Lower leg skin (tissue), 4 donors: ENCODE results near the gene KLHL7. TPM values are rescaled to one million over a fixed set of nuclear protein-coding genes. Genes with fewer than 3 reads are reported as not detected.
A peak's percentile ranks its signal among the peaks of the same experiment; 100 is the strongest.
"Not testable (repeated sequence)": the region's sequence is repeated elsewhere in the genome, so short reads cannot be mapped to it uniquely, and the experiment has no call there.

Source experiments
- DNase-seq, 2 donors: peaks; one replicate each; pipeline ENCODE4 v3.0.0-alpha.2; 2019; ENCODE audit warnings: low spot score in 2 of 2
- H3K4me3 ChIP-seq: fragments of 200-600 bp; sonication (generic); 2 replicates; pipeline ENCODE4 v1.5.1; 2017; ENCODE audit warnings: mild to moderate bottlenecking, low read depth; ENCODE audit not compliant: poor library complexity, severe bottlenecking
- CTCF ChIP-seq, 3 donors: fragments of 450-650 bp; IDR thresholded peaks; one replicate each; pipeline ENCODE4 v1.5.1; 2016; ENCODE audit warnings: antibody characterized with exemption in 3 of 3, mild to moderate bottlenecking in 3 of 3, moderate library complexity in 2 of 3
- POLR2A ChIP-seq, 2 donors: fragments of 450-650 bp; IDR thresholded peaks; one replicate each; pipeline ENCODE4 v1.6.1; 2016 to 2017; ENCODE audit warnings: antibody characterized with exemption in 2 of 2, mild to moderate bottlenecking in 1 of 2, moderate library complexity in 1 of 2
- WGBS, 2 donors: methylation state at CpG; one replicate each; pipeline ENCODE4 v1.1.5; 2018; 5-methylcytosine and 5-hydroxymethylcytosine counted together
- intact Hi-C: fragments of 100-400 bp; cut with DNase I; formaldehyde crosslinking; loops from one replicate; pipeline ENCODE4 v1.15.0; 2023; ENCODE audit warnings: low total_unique reads
- total RNA-seq, 4 donors: library from RNA; depleted of rRNA; stranded (reverse); fragments of >200 nt; gene quantifications; one replicate each; pipeline ENCODE4 v1.1.0, GENCODE V29; 2016

KLHL7 gene
- total RNA-seq, 4 donors from 2014 or later = 32.1 to 37.1 (median 34.4) TPM

GRCh38 chr7:23184291-23184690 is 78.7 kb downstream of the KLHL7 start:
- TF ChIP-seq POLR2A (IDR thresholded peaks at IDR 0.05) = no peak
- intact Hi-C loops = loop anchor here (10.0 kb wide), 1 partner anchor 91 kb away; no protein-coding TSS in a partner anchor
- H3K4me3 ChIP-seq = no peak overlapping the region
- 73 to 87% methylated on average over 1 of the region's 1 CpG for WGBS, 2 donors
- no peak for DNase-seq

GRCh38 chr7:23184709-23185359 is 79.2 kb downstream of the KLHL7 start:
- peak in 1 of 2 donors; percentile 68 for DNase-seq
- no peak overlapping the region for H3K4me3 ChIP-seq
- TF ChIP-seq CTCF (IDR thresholded peaks at IDR 0.05) (no peak), POLR2A (IDR thresholded peaks at IDR 0.05) (no peak)
- intact Hi-C loops = loop anchor here (10.0 kb wide), 1 partner anchor 90 kb away; no protein-coding TSS in a partner anchor
- WGBS, 2 donors = 65 to 69% methylated on average over 4 of the region's 4 CpGs

GRCh38 chr7:23185980-23186379 is 80.4 kb downstream of the KLHL7 start:
- TF ChIP-seq CTCF (IDR thresholded peaks at IDR 0.05) (no peak), POLR2A (IDR thresholded peaks at IDR 0.05) (no peak)

GRCh38 chr7:23191022-23191421 is 85.4 kb downstream of the KLHL7 start:
- no peak for DNase-seq
- TF ChIP-seq POLR2A (IDR thresholded peaks at IDR 0.05) (no peak), CTCF (IDR thresholded peaks at IDR 0.05) (no peak)
- 56 to 65% methylated on average over 2 of the region's 2 CpGs for WGBS, 2 donors
- intact Hi-C loops = no loop called here
- no peak overlapping the region for H3K4me3 ChIP-seq

More at GRCh38 chr7:23185980-23186379, 80.4 kb downstream of the KLHL7 start:
- WGBS, 2 donors = 41 to 43% methylated on average over 1 of the region's 1 CpG
- H3K4me3 ChIP-seq = no peak overlapping the region
- intact Hi-C loops = loop anchor here (10.0 kb wide), 1 partner anchor 89 kb away; no protein-coding TSS in a partner anchor
- no peak for DNase-seq

- 94 to 97% methylated on average over 6 to 10 of the region's 27 CpGs for WGBS, 2 donors
- DNase-seq, intact Hi-C loops, H3K4me3 ChIP-seq: not testable (repeated sequence)
These were observed 88.2 kb downstream of the KLHL7 start for GRCh38 chr7:23193650-23194227.

- TF ChIP-seq CTCF (IDR thresholded peaks at IDR 0.05) = no peak
- no peak overlapping the region for H3K4me3 ChIP-seq
- 60% methylated on average over 5 of the region's 5 CpGs for whole genome bisulfite sequencing, 2 donors
- intact Hi-C loops = no loop called here
- no peak for DNase-seq
These were observed 90.7 kb downstream of the KLHL7 start for GRCh38 chr7:23196306-23196705.

- DNase-seq, intact Hi-C loops, H3K4me3 ChIP-seq: not testable (repeated sequence)
- WGBS, 2 donors = 93 to 97% methylated on average over 5 of the region's 5 CpGs
These were observed 92.2 kb downstream of the KLHL7 start for GRCh38 chr7:23197745-23198144.
